AG09319 (cell line): ENCODE data around the gene C14orf93.
"Not testable (repeated sequence)": the region's sequence is repeated elsewhere in the genome, so short reads cannot be mapped to it uniquely, and the experiment has no call there.

ENCODE experiments used
- DNase-seq: peaks from one replicate; pipeline ENCODE4 v3.0.0-alpha.2; 2010; ENCODE audit warnings: low read depth; ENCODE audit errors: extremely low read depth
- TF ChIP-seq, protein P1 (sequence below): IDR thresholded peaks from 2 replicates; pipeline ENCODE4 v1.5.1; 2011; ENCODE audit warnings: low read depth, mild to moderate bottlenecking, inconsistent platforms, low read length, moderate library complexity

The C14orf93 gene

DNA sequence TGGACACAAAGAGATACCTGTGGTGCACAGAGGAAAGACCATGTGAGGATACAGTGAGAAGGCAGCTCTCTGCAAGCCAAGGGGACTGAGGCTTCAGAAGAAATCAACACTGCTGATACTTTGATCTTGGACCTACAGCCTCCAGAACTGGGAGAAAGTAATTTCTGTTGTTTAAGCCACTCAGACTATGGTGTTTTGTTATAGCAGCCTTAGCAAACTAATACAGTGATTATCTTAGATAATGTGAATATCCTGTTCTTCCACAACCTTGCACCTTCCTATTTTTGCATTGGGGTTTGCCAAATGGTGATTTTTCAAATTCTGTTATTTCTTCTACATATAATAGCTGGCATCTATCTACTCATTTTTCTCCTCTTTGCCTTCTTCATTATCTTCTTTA lies 8.2 kb upstream of the C14orf93 start:
- TF ChIP-seq, protein P1, sequence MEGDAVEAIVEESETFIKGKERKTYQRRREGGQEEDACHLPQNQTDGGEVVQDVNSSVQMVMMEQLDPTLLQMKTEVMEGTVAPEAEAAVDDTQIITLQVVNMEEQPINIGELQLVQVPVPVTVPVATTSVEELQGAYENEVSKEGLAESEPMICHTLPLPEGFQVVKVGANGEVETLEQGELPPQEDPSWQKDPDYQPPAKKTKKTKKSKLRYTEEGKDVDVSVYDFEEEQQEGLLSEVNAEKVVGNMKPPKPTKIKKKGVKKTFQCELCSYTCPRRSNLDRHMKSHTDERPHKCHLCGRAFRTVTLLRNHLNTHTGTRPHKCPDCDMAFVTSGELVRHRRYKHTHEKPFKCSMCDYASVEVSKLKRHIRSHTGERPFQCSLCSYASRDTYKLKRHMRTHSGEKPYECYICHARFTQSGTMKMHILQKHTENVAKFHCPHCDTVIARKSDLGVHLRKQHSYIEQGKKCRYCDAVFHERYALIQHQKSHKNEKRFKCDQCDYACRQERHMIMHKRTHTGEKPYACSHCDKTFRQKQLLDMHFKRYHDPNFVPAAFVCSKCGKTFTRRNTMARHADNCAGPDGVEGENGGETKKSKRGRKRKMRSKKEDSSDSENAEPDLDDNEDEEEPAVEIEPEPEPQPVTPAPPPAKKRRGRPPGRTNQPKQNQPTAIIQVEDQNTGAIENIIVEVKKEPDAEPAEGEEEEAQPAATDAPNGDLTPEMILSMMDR, result no peak
- no peak for DNase-seq

DNA sequence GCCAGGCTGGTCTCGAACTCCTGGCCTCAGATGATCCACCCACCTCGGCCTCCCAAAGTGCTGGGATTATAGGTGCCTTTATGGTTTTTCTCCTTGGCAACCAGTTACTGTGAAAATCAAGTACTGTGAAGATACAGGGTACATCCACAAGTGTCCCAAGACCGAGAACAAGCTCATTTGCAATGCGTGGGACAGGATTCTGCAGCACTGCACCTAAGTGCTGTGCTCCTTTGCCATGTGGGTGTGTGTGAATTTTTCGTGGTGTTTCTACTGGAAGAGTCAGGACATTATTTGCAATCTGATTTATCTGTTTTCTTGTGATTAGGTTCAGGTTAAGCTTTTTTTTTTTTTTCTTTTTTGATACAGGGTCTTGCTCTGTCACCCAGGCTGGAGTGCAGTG lies 7.1 kb upstream of the C14orf93 start:
- no peak for DNase-seq
- TF ChIP-seq, protein P1, result no peak

DNA sequence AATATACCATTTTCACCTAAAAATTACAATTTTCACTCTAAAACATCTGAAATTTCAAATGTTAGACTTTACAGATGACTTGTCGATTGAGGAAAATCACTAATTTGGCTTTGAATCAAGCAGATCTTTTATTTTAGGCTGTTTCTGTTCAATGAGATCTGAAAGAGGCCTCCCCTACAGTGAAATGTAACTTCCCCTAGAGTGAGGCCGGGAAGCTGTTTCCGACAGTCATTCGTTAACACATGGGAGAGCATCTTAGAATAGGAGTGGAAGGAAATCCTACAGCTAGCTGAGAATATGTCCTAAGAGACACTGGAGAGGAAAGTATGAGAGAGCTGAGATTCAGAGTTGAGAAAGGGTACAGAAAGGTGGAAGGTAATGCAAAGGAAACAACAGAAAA lies 5.7 kb upstream of the C14orf93 start:
- TF ChIP-seq, protein P1, result no peak
- DNase-seq, result no peak

DNA sequence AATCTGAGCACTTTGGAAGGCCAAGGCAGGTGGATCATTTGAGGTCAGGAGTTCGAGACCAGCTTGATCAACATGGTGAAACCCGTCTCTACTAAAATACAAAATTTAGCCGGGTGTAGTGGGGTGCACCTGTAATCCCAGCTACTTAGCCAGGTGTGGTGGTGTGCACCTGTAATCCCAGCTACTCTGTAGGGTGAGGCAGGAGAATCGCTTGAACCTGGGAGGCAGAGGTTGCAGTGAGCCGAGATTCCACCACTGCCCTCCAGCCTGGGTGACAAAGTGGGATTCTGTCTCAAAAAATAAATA lies 3.8 kb upstream of the C14orf93 start:
- DNase-seq, result not testable (repeated sequence)

DNA sequence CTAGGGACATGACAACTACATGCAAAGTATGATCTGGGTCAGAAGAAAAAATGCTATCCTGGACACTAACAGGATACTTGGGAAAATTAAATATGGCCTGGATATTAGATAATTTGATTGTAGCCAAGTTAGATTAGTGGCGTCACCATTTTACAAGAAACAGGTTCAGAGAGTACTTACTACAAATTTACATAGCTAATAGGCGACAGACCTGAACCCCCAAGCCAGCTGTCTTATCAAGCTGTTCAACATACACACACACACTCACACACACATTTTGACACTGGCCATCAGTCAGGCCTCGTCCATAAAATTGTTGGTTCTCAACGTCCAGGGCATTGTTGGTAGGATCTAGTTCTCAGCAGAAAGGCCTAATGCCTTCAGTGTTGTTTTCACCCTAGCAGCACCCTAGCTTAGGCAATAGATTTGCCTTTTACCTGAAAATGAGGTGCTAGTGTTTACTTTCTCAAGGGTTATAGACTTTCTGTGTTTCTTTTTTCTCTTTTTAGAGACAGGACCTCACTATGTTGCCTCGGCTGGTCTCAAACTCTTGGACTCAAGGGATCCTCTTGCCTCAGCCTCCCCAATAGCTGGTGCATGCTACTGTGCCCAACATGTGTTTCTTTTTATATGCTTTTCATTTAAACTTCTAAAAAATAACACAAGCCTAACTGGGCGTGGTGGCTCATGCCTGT lies 3.3 kb upstream of the C14orf93 start:
- DNase-seq, result no peak
- TF ChIP-seq, protein P1, result no peak

DNA sequence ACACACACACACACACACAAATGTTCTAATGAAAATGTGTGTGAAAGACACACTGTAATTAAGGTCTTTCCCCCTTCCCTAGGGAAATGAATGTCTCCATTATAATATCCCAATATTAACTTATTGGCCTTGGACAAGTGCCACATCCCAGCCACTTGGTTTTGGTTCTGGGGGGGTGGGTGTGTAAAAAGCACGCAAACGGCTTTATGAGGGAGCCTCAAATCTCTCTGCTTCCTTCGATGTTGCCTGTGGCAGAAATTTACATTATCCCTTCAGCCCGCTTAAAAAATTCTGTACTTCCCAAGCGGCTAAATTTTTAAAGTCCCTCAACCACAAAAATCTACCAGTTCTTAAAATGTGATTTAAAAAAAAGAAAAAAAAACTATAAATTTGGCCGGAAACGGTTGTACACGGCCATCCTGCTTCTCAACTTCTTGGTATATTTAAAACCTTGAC lies 432 bp downstream of the C14orf93 start:
- TF ChIP-seq, protein P1, result no peak
- DNase-seq, result no peak

DNA sequence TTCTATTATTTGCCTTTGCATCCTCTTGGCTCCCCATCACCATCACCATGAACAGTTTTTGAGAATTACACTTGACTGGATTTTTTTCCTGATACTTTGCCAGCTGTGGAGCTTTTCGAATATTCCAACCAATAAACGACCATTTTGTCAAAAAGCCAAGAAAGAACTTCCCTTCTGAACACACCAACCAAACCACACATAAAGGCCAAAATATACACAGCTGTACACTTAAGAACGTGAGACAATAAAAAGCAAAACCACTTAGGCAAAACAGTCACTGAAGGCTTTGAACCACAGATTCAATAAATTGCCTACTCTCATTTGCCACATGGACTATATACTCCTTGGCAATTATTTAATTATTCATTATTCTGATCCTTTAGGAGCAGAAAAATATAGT lies 1.1 kb downstream of the C14orf93 start:
- TF ChIP-seq, protein P1, result no peak
- DNase-seq, result no peak
